ENCODE measurements around the gene POLN.
"Not testable (repeated sequence)": the region's sequence is repeated elsewhere in the genome, so short reads cannot be mapped to it uniquely, and the experiment has no call there.

Gene POLN

GRCh38 chr4:2163311-2163821 lies 78.6 kb downstream of the POLN start:
- no peak for DNase-seq (ENCODE audit: low read depth)

GRCh38 chr4:2161092-2161703 lies 80.7 kb downstream of the POLN start:
- DNase-seq (ENCODE audit: low read depth) = not testable (repeated sequence)

GRCh38 chr4:2159931-2160330 lies 82.0 kb downstream of the POLN start:
- DNase-seq (ENCODE audit: low read depth) = no peak

- no peak for DNase-seq (ENCODE audit: low read depth)
Observed at GRCh38 chr4:2155246-2155645, 86.7 kb downstream of the POLN start.

DNA sequence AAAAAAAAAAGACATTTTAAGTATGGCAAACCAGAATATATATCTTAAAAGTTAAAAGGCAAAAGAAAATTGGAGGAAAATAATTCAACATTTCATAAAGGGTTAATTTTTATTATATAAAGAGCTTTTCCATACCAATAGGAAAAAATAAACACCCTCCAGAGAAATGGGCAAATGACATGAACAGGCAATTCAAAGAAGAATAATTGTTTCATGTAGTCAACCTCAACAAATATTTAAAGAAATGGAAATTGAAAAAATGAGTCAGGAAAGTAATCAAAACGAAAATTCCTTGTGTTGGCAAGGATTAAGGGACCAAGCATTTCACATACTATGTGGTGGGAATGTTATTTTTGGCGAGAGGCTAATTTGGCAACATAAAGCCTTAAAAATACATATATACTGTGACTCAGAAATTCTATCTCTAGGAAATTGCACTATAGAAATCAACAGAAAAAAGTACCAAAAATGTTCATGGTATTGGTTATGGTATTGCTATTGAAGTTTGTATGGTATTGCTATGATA lies 87.6 kb downstream of the POLN start:
- DNase-seq (ENCODE audit: low read depth) = no peak

DNA sequence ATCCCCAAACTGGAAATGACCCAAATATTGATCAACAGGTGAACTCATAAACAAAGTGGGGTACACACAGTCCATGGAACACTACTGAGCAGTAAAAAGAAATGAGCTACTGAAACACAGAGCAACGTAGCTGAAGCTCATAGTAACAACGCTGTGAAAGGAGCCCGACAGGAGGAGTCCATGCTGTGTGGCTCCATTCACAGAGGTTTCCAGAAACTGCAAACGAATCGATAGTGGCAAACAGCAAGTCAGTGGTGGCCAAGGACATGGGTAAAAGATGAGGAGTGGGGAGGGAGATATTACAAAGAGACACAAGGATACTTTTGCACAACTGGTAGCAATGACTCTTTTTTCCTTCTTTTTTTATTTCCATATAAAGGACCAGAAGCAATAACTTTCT lies 90.4 kb downstream of the POLN start:
- DNase-seq (ENCODE audit: low read depth) = no peak

GRCh38 chr4:2150076-2150475 lies 91.8 kb downstream of the POLN start:
- DNase-seq (ENCODE audit: low read depth) = no peak

DNA sequence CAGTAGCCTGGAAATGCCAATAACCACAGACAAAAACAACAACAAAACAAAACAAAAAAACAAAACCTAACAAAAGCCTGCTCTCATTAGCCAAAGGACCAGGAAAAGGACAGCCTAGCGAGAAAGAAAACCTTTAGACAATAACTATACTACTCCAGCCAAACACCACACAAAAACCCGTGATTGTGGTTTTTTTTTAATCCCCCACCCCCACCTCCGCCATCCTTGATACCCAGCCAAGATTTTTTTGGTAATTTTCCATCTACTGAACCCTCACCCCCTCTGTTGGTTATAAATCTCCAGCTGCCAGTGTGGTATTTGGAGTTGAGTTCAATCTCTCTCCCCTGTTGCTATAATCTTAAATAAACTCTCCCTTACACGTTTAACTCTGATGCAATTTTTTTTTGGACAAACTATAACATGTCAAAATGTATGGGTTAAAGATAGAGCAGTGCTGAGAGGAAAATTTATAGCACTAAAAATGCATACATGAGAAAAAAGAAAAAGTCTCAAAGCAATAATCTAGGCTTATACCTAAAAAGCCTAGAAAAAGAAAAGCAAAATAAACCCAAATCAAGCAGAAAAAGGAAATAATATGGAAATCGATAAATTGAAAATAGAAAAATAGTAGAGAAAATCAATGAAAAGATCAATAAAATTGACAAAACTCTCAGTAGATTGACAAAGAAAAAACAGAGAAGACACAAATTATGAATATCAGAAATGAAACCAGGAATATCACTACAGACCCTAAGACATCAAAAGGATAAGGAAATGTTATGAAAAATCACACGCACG lies 99.1 kb downstream of the POLN start:
- DNase-seq (ENCODE audit: low read depth) = no peak

DNA sequence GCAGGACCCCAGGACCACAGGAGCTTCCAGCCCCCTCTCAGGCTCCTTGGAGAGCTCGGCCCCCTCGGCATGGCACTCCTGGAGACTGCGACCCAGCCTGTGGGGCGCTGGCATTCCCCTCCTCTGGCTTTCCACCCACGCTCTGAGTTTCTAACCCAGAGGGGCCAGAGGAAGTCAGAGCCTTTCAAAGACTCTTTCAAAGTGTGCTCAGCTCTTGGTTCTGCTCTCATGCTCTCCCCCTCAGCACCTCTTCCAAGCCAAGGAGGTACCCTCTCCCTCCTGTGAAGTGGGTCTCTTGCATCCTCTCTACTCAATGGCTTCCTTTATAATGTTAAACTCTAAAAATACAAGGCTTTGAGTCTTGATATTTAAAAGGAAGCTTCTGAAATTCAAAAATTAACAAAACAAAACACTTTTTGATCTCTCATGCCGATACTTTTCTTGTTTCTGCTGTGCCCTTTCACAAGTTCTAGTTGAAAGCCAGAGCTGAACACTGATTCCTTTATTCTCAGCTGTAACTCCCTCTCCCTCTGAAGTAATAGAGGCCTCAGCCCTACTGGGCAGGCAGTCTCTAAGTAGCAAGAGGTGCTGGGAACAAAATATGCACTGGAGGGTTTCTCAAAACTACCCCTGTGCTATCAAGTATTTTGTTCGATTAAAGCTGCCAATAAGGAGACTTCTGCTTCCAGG lies 100.0 kb downstream of the POLN start:
- no peak for DNase-seq (ENCODE audit: low read depth)

DNA sequence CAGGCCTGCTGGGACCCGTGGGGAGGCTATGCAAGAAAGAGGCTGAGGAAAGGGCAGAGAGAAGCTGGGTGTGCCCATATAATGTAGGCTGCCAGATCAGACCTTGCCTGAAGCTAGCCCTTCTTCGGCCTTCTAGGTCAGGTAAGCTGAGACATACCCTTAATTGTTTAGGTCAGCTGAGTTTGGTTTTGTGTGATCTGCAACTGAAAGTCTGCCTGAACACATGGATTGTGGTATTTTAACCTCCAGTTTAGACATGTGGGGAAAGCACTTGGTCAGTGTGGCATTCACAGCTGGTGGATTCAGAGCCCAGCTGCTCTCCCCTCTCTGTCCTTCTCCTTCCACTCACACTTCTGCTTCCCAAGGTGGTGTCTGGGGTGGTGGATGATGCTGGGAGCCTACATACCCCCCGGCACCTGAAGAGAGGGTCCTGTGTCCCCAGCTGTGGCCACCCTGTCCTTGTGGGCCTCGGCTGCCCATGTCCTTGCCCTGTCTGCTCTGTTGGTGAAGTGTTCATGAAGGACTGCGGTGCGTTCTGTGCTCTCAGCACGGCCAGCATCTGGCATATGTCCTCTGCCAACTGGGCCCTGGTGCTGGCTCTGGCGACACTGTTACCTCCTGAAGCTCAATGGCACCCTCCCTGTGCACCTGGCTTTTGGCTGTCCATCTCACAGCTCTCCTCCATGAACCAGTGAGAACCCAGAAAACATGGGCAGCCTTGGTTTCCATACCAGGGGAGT lies 100.7 kb downstream of the POLN start:
- no peak for DNase-seq (ENCODE audit: low read depth)

- no peak for DNase-seq (ENCODE audit: low read depth)
Observed at GRCh38 chr4:2138846-2139500, 102.9 kb downstream of the POLN start.

DNA sequence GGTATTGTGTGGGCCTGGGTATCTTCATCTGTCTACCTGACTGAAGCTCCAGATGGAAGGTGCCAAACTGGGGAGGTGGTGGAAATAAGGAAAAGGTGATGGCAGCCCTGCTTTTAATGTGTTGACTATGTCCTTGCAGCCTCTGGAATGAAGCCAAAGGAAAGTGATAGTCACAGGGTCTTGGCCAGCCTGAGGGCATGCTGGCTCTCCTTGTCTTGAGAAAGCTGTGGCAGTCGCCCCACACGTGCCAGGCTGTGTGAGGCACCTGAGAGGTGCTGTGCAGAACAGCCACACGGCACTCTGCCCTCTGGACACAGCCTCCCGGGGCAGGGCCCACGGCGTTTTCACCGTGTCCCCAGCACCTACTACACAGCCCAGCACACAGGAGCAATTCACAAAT lies 105.2 kb downstream of the POLN start:
- no peak for DNase-seq (ENCODE audit: low read depth)

GRCh38 chr4:2135083-2135482 lies 106.8 kb downstream of the POLN start:
- no peak for DNase-seq (ENCODE audit: low read depth)

DNA sequence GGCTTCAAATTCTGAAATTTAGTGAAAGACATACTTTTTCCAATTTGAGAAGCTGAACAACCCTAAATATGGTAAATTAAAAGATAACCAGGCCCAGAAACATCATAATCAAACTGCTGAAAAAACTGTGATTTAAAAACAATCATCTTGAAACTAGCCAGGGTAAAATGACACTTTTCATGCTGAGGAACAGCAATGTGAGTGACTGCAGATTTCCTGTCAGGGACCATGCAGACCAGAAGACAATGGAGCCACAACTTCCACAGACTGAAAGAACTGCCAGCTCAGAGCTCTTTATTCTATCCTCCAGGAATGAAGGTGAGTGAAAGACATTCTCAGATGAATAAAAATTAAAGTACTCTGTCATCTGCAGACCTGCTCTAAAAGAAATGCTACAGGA lies 109.5 kb downstream of the POLN start:
- DNase-seq (ENCODE audit: low read depth) = no peak

DNA sequence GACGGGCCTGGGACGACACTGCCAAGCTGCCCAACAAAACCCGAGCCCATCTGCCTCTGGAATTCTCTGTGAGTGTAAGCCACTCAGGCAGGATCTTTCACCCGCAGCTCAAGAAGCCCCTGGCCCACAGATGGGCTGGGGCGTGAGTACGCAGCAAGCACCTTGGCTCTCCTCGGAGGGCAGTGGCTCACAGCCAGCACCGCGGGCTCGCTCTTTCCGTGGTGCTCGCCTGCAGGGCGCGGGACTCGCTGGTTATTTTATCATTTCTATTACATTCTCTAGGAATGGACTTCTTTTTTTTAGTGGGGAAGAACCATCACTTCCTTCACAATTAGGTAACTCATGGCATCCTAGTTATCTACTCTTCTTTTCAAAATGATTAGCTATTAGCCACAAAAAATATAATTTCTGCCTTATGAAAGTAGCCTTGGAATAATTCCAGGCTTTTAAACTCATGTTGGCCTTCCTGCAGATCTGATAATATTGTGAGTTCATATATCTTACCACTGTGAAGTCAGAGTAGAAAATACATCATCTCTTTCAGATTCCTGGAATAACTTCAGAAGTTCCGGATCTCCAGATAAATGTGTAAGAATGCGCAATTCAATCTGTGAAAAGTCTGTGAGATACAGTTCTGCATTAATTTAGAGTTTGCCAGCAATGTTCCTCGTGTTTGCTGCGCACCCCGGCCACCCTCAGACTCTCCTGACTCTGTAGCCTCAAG lies 114.2 kb downstream of the POLN start:
- no peak for DNase-seq (ENCODE audit: low read depth)

GRCh38 chr4:2126309-2127043 lies 115.4 kb downstream of the POLN start:
- DNase-seq (ENCODE audit: low read depth) = no peak

DNA sequence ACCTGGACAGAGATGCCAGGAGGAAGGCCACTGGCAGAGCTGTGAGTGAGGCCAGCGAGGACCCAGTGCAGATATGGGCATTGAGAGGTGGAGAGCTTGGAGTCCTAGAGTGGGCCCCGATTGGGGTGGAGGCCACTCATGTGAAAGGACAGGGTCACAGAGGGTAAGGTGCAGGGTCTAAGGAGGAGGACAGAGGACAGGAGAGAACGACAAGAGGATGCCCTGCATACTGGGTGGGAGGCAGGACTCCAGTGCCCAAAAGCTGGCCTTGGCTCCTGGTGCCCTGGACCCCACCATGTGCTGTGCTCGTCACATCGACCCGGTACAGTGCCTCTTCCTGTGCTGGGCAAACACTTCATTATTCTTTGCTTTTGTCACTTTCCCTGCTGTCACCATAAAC lies 116.1 kb downstream of the POLN start:
- no peak for DNase-seq (ENCODE audit: low read depth)

DNA sequence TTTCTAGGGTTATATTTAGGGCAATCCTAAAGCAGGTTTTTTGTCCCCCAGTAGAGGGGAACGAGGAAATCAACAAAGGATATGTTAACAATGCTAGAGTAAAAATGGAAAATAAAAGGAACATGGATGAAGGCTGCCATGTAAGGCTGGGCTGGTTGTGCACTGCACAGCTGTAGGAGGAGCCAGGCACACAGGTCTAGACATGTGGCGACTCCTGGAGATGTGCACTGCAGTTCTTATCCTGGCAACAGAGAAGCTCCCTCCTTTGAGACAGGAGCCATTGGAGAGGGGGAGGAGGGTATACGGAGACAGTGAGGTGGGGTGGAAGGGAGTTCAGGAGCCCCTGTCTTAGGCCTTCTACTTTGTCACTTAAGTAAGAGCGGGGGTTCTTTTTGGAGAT lies 116.9 kb downstream of the POLN start:
- no peak for DNase-seq (ENCODE audit: low read depth)

DNA sequence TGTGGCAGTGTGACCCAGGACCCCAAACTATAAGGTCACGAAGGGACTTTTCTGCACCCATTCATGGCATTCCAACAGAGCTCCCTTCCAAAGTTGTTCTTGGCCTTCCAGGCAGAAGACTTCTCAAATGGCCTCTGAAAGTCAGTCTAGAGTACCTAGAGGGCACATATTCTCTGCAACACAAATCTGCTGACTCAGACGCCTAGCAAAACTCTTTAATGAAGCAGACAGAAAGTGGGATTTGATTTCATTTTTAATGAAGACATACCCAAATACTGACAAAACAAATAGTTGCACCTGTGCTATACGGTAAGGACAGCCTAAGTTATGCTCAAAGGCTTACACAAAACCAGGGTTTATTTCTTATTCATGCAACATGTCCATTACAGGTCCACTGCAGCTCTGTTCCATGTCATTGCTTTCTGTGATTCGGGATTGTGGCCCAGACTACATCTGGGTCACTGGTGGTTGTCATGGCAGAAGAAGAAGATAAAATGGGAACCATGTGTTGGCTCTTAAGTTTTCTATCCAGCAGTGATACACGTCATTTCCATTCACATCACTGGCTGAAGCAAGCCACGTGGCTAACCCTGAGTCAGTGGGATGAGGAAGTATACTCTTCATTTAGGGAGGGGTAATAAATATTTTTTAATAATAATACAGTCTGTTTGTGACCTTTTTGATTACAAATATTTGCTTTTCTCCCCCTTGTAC lies 125.1 kb downstream of the POLN start:
- DNase-seq (ENCODE audit: low read depth) = no peak

- DNase-seq (ENCODE audit: low read depth) = no peak
Observed at GRCh38 chr4:2105559-2105958, 136.4 kb downstream of the POLN start.
